Retinal pigment epithelial cell (primary cell): ENCODE measurements around the gene ALDH3B1.

Source experiments
- DNase-seq: peaks from one replicate; pipeline ENCODE4 v3.0.0-alpha.2; 2010; ENCODE audit warnings: low read depth
- H3K4me3 ChIP-seq: 2 replicates; pipeline ENCODE4 v1.5.1; 2011; ENCODE audit warnings: mild to moderate bottlenecking, low read length, control low read depth, moderate library complexity
- CTCF ChIP-seq: conservative IDR thresholded peaks from 2 replicates; pipeline ENCODE4 v1.5.1; 2011; ENCODE audit warnings: low read depth, low read length, control low read depth, inconsistent platforms

The ALDH3B1 gene

GRCh38 chr11:68016161-68016903, 6.2 kb downstream of the ALDH3B1 start:
- no peak for TF ChIP-seq CTCF
- no peak overlapping the region for H3K4me3 ChIP-seq

GRCh38 chr11:68016904-68017817, 7.0 kb downstream of the ALDH3B1 start:
- no peak overlapping the region for H3K4me3 ChIP-seq
- TF ChIP-seq CTCF, result no peak
- no peak for DNase-seq

More at GRCh38 chr11:68016161-68016903, 6.2 kb downstream of the ALDH3B1 start:
- DNase-seq, result no peak

- TF ChIP-seq CTCF, result no peak
- no peak overlapping the region for H3K4me3 ChIP-seq
- no peak for DNase-seq
Observed at GRCh38 chr11:68017980-68018729, 8.0 kb downstream of the ALDH3B1 start.

- no peak overlapping the region for H3K4me3 ChIP-seq
- no peak for TF ChIP-seq CTCF
- no peak for DNase-seq
Observed at GRCh38 chr11:68018730-68019190, 8.6 kb downstream of the ALDH3B1 start.

- no peak overlapping the region for H3K4me3 ChIP-seq
- DNase-seq, result no peak
- TF ChIP-seq CTCF, result no peak
Observed at GRCh38 chr11:68019486-68019885, 9.4 kb downstream of the ALDH3B1 start.

GRCh38 chr11:68020575-68020974, 10.4 kb downstream of the ALDH3B1 start:
- H3K4me3 ChIP-seq, result no peak overlapping the region
- no peak for DNase-seq
- peak; percentile 62 for TF ChIP-seq CTCF
